Bronchial epithelial cell (primary cell): Measurements from ENCODE around the gene FYN. TPM values are rescaled to one million over a fixed set of nuclear protein-coding genes. Genes with fewer than 3 reads are reported as not detected.

Experiments
- DNase-seq: peaks from one replicate; pipeline ENCODE4 v3.0.0-alpha.2; 2010; ENCODE audit warnings: low read depth
- FAIRE-seq: peaks from 2 replicates; lab custom pipeline; 2011; peaks lifted over from hg19 to GRCh38; lab: Jason Lieb, UNC
- H3K27me3 ChIP-seq: 2 replicates; pipeline ENCODE4 v1.5.1; 2011; ENCODE audit warnings: low read length; ENCODE audit not compliant: control insufficient read depth, insufficient read depth
- H3K36me3 ChIP-seq: 2 replicates; pipeline ENCODE4 v1.5.1; 2011; ENCODE audit warnings: low read length; ENCODE audit not compliant: control insufficient read depth, insufficient read depth
- H3K4me3 ChIP-seq: 2 replicates; pipeline ENCODE4 v1.5.1; 2011; ENCODE audit warnings: mild to moderate bottlenecking, low read depth, low read length, control low read depth
- total RNA-seq: library from RNA; depleted of rRNA; stranded (reverse); fragments of >200 nt; gene quantifications from 2 replicates; pipeline ENCODE4 v1.2.1, GENCODE V29; 2014
- TF ChIP-seq, protein P1 (sequence below): IDR thresholded peaks from 2 replicates; pipeline ENCODE4 v1.5.1; 2011; ENCODE audit warnings: mild to moderate bottlenecking, moderate library complexity, low read length, control low read depth, inconsistent platforms; ENCODE audit not compliant: insufficient read depth, severe bottlenecking

FYN gene
- total RNA-seq, 1 donor from 2014 or later = 38.7 TPM

GRCh38 chr6:111689946-111690345 is 183.3 kb downstream of the FYN start:
- DNase-seq (peak; percentile 85), FAIRE-seq (no peak)
- H3K36me3 ChIP-seq = peaks cover 4% of the 10 kb centered on the region
- H3K4me3 ChIP-seq = no peak overlapping the region
- TF ChIP-seq, protein P1, sequence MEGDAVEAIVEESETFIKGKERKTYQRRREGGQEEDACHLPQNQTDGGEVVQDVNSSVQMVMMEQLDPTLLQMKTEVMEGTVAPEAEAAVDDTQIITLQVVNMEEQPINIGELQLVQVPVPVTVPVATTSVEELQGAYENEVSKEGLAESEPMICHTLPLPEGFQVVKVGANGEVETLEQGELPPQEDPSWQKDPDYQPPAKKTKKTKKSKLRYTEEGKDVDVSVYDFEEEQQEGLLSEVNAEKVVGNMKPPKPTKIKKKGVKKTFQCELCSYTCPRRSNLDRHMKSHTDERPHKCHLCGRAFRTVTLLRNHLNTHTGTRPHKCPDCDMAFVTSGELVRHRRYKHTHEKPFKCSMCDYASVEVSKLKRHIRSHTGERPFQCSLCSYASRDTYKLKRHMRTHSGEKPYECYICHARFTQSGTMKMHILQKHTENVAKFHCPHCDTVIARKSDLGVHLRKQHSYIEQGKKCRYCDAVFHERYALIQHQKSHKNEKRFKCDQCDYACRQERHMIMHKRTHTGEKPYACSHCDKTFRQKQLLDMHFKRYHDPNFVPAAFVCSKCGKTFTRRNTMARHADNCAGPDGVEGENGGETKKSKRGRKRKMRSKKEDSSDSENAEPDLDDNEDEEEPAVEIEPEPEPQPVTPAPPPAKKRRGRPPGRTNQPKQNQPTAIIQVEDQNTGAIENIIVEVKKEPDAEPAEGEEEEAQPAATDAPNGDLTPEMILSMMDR = no peak
- no peaks in the 10 kb centered on the region for H3K27me3 ChIP-seq

GRCh38 chr6:111689419-111689818 is 183.8 kb downstream of the FYN start:
- peaks cover 4% of the 10 kb centered on the region for H3K36me3 ChIP-seq

DNA sequence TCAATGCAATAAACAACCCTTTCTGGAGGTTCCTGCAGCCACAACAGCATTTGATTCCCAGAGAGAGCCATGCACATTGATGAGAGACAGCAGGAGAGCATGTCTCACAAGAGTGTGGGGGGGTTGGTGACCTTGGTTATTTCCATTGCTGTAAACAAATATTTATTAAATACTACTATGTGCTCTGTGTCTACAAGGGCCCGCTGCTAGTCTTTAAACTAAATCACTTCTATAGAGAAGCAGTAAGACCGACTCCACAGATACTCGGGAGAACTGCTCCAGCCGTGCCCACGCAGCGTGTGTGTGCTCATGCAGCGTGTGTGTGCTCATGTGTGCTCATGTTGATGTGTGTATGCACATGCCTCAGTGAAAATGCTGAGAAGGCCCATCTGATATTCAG is 184.9 kb downstream of the FYN start:
- Histone ChIP-seq H3K27me3 (no peaks in the 10 kb centered on the region), H3K4me3 (no peak overlapping the region), H3K36me3 (no peaks in the 10 kb centered on the region)
- DNase-seq (no peak), FAIRE-seq (no peak)
- TF ChIP-seq, protein P1 = no peak

More at GRCh38 chr6:111689419-111689818, 183.8 kb downstream of the FYN start:
- TF ChIP-seq, protein P1 = no peak
- H3K4me3 ChIP-seq = no peak overlapping the region
- FAIRE-seq (no peak), DNase-seq (no peak)
- H3K27me3 ChIP-seq = no peaks in the 10 kb centered on the region

- no peak for FAIRE-seq
- Histone ChIP-seq H3K36me3 (no peaks in the 10 kb centered on the region), H3K27me3 (no peaks in the 10 kb centered on the region), H3K4me3 (no peak overlapping the region)
- no peak for DNase-seq
- TF ChIP-seq, protein P1 = no peak
These were observed 185.6 kb downstream of the FYN start for GRCh38 chr6:111687652-111688051.

GRCh38 chr6:111686932-111687266 is 186.4 kb downstream of the FYN start:
- H3K4me3 ChIP-seq = no peak overlapping the region
- FAIRE-seq (no peak), DNase-seq (no peak)
- H3K36me3 ChIP-seq = no peaks in the 10 kb centered on the region
- TF ChIP-seq, protein P1 = no peak
- H3K27me3 ChIP-seq = no peaks in the 10 kb centered on the region

- TF ChIP-seq, protein P1 = no peak
- Histone ChIP-seq H3K36me3 (no peaks in the 10 kb centered on the region), H3K4me3 (no peak overlapping the region), H3K27me3 (no peaks in the 10 kb centered on the region)
- no peak for FAIRE-seq
- no peak for DNase-seq
These were observed 186.9 kb downstream of the FYN start for GRCh38 chr6:111686249-111686931.
